ENCODE results near the gene FLAD1.
A peak's percentile ranks its signal among the peaks of the same experiment; 100 is the strongest.

Gene FLAD1

GRCh38 chr1:154992721-154993571 lies 9.8 kb downstream of the FLAD1 start:
- DNase-seq = peak; percentile 37

GRCh38 chr1:154993572-154994268 lies 10.6 kb downstream of the FLAD1 start, which contains the start of gene LENEP:
Gene LENEP, plus strand, starts transcription at chr1:154993586. Its CDS starts 22 bp downstream, at chr1:154993608.
- no peak for DNase-seq

- DNase-seq = no peak
Measured at GRCh38 chr1:154994269-154994587, 11.1 kb downstream of the FLAD1 start.

- no peak for DNase-seq
Measured at GRCh38 chr1:154994591-154994990, 11.4 kb downstream of the FLAD1 start.

GRCh38 chr1:154995301-154995983 lies 12.3 kb downstream of the FLAD1 start:
- peak; percentile 52 for DNase-seq

- DNase-seq = no peak
Measured at GRCh38 chr1:154996966-154997701, 14.0 kb downstream of the FLAD1 start.

- no peak for DNase-seq
Measured at GRCh38 chr1:154998201-154998780, 15.1 kb downstream of the FLAD1 start.

GRCh38 chr1:154998818-154999570 lies 15.8 kb downstream of the FLAD1 start:
- peak; percentile 81 for DNase-seq

- peak; percentile 45 for DNase-seq
Measured at GRCh38 chr1:154999571-155000410, 16.6 kb downstream of the FLAD1 start.

- peak; percentile 41 for DNase-seq
Measured at GRCh38 chr1:155000411-155000725, 17.2 kb downstream of the FLAD1 start.

- peak; percentile 82 for DNase-seq
Measured at GRCh38 chr1:155000726-155001424, 17.7 kb downstream of the FLAD1 start.

GRCh38 chr1:155001425-155001674 lies 18.2 kb downstream of the FLAD1 start:
- DNase-seq = no peak

GRCh38 chr1:155001675-155002463 lies 18.7 kb downstream of the FLAD1 start:
- peak; percentile 99 for DNase-seq

- no peak for DNase-seq
Measured at GRCh38 chr1:155002464-155003226, 19.5 kb downstream of the FLAD1 start, which contains the start of gene ZBTB7B. Gene ZBTB7B, plus strand, starts transcription at chr1:155002802. Its CDS starts 11,859 bp downstream, at chr1:155014661.

- peak; percentile 47 for DNase-seq
Measured at GRCh38 chr1:155003227-155003765, 20.2 kb downstream of the FLAD1 start.

GRCh38 chr1:155003766-155004351 lies 20.7 kb downstream of the FLAD1 start:
- peak; percentile 26 for DNase-seq

GRCh38 chr1:155004352-155005075 lies 21.4 kb downstream of the FLAD1 start:
- no peak for DNase-seq

All from CD4-positive, alpha-beta T cell treated with Interleukin-17A for 4 hours (primary cell).